NCI-H2196 treated with DMSO at 0.1 percent for 48 hours (cell line): Measurements from ENCODE around the gene ATF6.
A peak's percentile ranks its signal among the peaks of the same experiment; 100 is the strongest.

Experiments
- DNase-seq: peaks from one replicate; lab custom pipeline; 2025; ENCODE audit not compliant: unreplicated experiment; lab: John Stamatoyannopoulos, UW

Gene ATF6

GRCh38 chr1:161993576-161993975 is 227.5 kb downstream of the ATF6 start:
- no peak for DNase-seq

- DNase-seq: no peak
Measured at GRCh38 chr1:161994175-161994668, 228.1 kb downstream of the ATF6 start.

- DNase-seq: no peak
Measured at GRCh38 chr1:161997152-161997551, 231.0 kb downstream of the ATF6 start.

DNA sequence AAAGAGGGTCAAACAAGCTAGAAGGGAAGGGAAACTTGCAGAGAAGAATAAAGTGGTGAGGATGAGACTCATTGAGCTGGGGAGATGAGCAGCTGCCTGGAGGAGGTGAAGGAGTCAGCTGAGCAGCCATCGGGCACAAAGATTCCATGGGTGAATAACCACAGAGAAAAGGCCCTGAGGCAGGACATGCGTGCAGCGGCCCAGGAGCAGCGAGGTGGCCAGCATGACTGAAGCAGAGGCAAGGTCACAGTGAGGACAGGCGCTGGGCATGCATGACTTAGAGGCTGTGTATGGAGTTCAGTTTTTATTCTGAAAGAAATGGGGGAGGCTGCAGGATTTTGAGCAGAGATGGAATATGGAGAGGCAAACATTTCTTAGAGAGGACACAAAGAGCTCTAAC is 232.7 kb downstream of the ATF6 start:
- DNase-seq: no peak

GRCh38 chr1:161999301-162000052 is 233.4 kb downstream of the ATF6 start:
- no peak for DNase-seq

DNA sequence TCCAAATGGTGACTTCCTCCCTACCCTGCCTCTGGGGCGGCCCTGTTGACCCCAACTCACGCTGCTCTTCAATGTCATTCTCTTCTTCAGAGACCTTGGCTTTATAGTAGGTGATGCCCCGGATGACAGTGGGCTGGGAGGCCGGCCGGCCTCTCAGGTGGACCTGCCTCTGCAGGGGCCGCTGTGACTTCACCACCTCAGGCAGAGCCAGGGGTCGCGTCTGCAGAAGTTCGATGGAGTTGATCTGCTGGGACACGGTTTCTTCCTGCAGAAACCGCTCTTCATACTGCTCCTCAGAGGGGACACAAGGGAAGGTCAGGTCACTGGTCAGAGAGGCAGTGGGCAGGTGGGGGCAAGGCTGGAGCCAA is 233.9 kb downstream of the ATF6 start:
- DNase-seq: no peak

- DNase-seq: no peak
Measured at GRCh38 chr1:162003061-162003829, 237.1 kb downstream of the ATF6 start.

DNA sequence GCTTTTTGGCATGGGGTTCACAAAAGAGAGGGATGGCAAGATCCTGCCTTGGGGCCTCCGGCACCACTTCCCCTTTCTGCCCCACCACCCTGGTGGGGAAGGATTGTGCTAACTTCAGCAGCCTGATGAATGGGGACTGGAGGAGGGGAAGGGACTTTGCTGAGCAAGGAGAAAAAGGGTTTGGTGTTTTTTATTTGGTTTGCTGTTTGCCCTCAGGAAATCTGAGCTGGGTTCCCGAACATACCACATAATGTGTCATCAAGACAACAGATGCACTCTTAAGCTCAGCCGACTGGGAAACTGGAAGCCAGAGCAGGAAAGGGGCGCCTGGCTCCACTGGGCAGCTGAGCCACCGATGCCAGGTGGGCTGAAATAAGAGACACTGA is 237.7 kb downstream of the ATF6 start:
- peak; percentile 27 for DNase-seq

DNA sequence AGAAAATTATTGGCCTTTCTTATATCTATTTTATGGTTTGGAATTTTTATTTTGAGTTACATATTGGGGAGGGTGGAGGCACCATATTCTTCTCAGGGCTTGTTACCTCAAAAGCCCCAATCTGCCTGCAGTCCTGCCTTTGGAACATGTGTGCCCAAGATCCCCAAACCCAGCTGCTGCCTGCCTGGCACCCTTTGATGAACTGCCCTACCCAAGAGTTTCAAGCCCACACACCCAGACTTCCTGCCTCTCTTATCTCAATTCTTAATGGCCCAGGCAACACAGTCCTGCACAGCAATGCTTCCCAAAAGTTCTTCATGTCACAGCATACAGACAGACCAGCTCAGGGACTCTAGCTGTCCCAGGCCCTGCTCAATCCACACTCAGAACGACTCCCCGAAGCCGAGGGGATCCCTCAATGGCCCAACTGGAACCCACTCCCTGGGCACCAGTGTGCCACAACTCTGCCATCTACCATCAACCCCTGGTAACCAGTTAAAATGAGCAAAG is 238.4 kb downstream of the ATF6 start:
- DNase-seq: no peak

DNA sequence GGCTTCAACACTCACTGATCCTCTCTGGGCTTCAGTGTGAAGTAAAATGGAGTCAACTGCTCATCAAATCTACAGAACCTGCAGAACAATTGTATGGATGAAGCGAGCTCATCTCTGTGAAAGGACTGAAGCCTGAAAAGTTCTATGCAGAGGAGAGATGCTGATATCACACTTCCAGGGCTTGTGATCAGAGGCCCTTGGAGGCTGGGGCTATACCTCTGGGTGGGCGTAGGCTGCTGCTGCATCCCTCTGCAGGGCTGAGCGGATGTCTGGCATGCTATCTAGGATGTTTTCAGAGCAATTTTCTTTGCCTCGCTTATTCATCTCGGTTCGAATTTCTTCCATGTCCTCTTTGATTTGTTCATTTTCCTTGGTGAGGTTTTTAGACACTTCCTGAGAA is 240.0 kb downstream of the ATF6 start:
- no peak for DNase-seq

GRCh38 chr1:162007466-162007865 is 241.3 kb downstream of the ATF6 start:
- DNase-seq: no peak

DNA sequence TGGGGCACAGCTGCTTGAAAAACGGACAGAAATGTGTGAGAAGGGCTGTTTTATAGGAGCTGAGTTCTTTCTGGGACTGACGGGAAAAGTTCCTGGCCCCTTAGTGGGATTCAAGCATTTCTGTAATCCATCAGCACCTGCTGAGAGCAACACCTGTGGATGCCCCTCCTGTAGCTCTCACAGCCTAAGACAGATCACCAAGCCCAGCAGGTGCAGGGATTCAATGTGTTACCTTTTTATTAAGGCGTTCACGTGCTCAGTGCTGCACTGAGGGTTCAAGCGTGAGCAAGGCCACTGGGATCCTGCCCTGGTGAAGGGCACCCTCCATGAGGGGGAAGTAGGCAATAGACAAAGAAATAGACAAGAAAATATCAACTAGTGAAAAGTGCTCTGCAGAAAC is 242.7 kb downstream of the ATF6 start:
- DNase-seq: no peak

GRCh38 chr1:162009501-162010174 is 243.5 kb downstream of the ATF6 start:
- no peak for DNase-seq

GRCh38 chr1:162010175-162010506 is 244.0 kb downstream of the ATF6 start:
- DNase-seq: no peak

- no peak for DNase-seq
Measured at GRCh38 chr1:162011337-162012012, 245.4 kb downstream of the ATF6 start.

- DNase-seq: no peak
Measured at GRCh38 chr1:162013289-162013688, 247.2 kb downstream of the ATF6 start.
